GM19372 (cell line): ENCODE measurements around the gene CBX8.
"Not testable (repeated sequence)": the region's sequence is repeated elsewhere in the genome, so short reads cannot be mapped to it uniquely, and the experiment has no call there.

Source experiments
- ATAC-seq: cut with Tn5 transposase; IDR thresholded peaks from one replicate; pipeline ENCODE4 v1.9.1; 2021; ENCODE audit warnings: mild to moderate bottlenecking, low read depth, moderate library complexity; ENCODE audit not compliant: unreplicated experiment

CBX8 gene

DNA sequence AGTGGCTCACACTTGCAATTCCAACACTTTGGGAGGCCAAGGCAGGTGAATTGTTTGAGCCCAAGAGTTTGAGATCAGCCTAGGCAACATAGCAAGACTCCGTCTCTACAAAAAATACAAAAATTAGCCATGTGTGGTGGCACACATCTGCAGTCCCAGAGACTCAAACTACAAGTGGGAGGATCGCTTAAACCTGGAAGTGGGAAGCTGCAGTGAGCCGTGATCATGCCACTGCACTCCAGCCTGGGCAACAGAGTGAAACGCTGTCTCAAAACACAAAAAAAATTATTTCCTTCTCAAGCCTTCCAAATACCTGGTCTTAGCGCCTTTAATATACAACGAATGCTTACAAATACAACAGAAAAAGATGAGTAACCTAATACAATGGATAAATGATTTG is 38.6 kb downstream of the CBX8 start:
- ATAC-seq: no peak

DNA sequence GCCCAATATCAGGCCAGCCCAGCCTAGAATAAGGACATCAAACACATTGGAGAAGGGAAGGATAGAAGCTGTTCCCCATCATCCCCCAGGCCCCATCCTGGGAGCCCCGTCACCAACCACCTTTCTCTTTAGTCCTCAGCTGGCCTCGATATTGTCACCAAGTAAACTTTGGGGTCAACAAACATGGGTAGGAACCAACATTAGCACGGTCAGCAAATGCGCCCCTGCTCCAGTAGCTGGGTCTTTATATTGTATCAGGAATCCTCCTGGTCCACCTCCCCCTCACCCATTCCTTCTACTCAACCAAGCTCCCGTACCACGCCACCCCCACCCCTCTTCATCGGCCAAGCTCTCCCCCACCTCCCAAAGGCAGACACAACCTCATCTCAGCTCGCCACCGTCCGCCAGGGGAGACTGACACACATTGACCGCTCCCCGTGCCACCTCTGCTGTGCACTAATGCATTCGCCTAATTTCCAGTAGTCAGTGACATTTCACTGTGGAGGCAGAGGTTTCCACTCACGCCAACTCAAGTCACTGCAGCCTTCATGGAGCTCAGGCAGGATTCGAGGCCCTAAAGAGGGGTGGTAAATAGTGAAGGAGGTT is 39.6 kb downstream of the CBX8 start:
- no peak for ATAC-seq

GRCh38 chr17:79755591-79755990 is 41.3 kb downstream of the CBX8 start:
- ATAC-seq: no peak

DNA sequence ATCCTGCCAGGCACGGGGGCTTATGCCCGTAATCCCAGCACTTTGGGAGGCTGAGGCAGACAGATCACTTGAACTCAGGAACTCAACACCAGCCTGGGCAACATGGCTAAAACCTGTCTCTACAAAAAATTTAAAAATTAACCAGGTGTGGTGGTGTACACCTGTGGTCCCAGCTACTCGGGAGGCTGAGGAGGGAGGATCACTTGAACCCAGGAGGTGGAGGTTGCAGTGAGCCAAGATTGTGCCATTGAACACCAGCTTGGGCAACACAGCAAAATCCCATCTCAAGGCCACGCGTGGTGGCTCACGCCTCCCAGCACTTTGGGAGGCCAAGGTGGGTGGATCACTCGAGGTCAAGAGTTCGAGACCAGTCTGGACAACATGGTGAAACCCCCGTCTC is 42.0 kb downstream of the CBX8 start:
- not testable (repeated sequence) for ATAC-seq

GRCh38 chr17:79754370-79754769 is 42.5 kb downstream of the CBX8 start:
- ATAC-seq: no peak

DNA sequence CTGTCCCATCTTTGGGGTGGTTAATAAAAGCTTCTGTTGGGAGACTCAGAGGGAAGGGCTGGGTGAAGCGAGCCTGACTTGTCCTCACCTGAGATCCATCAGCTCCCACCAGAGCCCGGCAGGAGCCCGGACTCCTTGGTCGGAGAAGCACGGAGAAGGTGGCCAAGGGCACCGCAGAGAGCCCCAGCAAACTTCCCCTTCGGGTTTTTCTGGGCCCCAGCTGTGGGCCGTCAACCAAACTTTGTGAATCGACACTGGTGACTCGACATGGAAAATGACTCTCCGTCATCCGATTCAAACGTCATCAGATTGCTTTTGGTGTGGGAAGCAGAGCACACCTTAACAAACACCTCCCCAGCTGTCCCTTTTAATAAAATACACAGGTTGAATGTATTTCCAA is 44.7 kb downstream of the CBX8 start:
- no peak for ATAC-seq

- ATAC-seq: no peak
These were observed 46.0 kb downstream of the CBX8 start for GRCh38 chr17:79750650-79751545.

- ATAC-seq: no peak
These were observed 46.9 kb downstream of the CBX8 start for GRCh38 chr17:79749958-79750357.

DNA sequence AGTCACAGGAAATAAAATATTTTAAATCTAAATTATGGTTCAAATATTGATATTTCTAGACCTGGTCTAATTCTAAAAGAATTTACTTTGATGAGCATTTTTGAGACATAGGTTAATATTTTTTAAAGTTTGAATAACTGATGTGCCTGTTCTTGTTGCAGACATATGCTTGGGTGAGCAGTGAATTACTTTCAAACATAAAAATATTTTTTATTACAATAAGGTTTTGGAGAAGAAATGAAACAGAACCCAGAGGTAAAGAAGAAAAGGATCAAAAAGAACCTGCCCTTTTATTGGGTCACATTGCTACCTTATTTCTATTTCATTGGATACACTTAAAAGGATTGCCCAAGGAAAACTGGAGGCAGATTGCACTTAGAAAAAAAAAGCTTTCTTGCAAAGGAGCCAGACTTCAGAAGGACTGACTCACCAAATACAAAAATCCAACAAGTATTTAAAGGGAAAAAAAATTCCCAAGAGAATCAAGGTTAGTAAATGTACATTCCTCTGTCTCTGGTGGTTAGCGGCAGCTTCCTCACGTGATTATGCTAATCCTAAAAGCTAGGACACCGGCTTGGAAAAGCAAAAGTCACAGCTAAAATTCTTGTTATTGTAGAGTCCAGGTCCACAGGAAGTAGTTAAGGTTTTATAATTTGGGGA is 47.6 kb downstream of the CBX8 start:
- ATAC-seq: no peak

- ATAC-seq: no peak
These were observed 48.4 kb downstream of the CBX8 start for GRCh38 chr17:79748295-79749099.

DNA sequence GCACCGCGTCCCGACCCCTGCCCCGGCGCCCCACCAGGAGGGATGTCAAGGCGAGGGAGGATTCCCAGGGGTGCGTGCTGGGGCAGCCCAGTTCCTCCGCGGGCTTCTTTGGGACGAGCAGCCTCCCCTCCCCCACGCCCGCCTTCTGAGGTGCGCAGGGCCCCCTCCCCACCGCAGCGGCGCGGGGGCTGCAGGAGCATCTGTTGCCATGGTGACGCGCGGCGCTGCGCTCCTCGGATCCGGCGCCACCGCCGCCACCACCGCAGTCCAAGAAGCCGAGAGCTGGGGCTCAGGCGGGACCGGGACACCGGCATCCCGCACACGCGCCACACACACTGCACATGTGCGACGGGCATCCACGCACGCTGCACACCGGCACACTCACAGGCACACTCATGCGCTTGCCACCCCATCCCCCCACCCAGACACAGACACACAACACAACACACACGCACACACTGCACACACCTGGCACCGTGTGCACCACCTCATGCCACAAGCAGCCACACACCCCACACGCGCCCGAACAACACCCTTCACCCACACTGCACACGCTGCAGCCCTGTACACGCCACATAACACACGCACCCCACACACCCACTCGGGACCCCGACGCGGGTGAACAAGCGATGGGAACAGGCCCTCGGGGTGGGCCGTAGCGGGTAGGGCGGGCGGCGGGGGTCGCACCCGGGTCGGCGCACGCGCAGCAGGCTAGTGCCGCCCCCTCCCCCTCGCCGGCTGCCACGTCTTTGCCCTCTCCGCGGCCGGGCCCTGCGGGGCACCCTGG is 49.2 kb downstream of the CBX8 start:
- no peak for ATAC-seq

GRCh38 chr17:79746889-79747507 is 49.9 kb downstream of the CBX8 start:
- no peak for ATAC-seq

DNA sequence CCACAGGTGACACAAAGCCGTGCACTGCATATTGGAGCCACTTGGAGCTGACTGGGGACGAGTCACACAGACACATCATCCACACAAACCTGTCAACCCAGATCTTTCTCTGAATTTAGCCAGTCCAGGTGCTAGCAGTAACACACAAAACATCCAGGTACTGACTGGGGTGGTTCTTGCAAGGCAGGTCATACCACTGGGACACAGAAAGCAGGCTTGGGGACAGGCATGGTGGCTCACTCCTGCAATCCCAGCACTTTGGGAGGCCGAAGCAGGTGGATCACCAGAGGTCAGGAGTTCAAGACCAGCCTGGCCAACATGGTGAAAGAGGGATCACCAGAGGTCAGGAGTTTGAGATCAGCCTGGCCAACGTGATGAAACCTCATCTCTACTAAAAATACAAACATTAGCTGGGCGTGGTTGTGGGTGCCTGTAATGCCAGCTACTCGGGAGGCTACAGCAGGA is 51.2 kb downstream of the CBX8 start:
- ATAC-seq: no peak

- no peak for ATAC-seq
These were observed 53.3 kb downstream of the CBX8 start for GRCh38 chr17:79743614-79744013.

GRCh38 chr17:79742951-79743476 is 53.9 kb downstream of the CBX8 start:
- no peak for ATAC-seq

GRCh38 chr17:79742589-79742918 is 54.3 kb downstream of the CBX8 start:
- ATAC-seq: no peak
